ENCODE measurements around the gene TMEM132C.

Gene TMEM132C

GRCh38 chr12:128543971-128544370 is 277.0 kb downstream of the TMEM132C start:
- no peak overlapping the region for H3K14ac ChIP-seq (ENCODE audit: low read length in 2 of 2)
- peak overlapping the region; percentile 5 for H4K8ac ChIP-seq (ENCODE audit: low read length)
- DNase-seq, result no peak
- peaks cover 6% of the 10 kb centered on the region for H3K4me1 ChIP-seq (ENCODE audit: control insufficient read depth, insufficient read depth, low read depth, low read length)
- 81% methylated on average over 24 of the region's 25 CpGs for WGBS
- H2BK120ac ChIP-seq (ENCODE audit: low read depth, low read length), result no peak overlapping the region
- H3K18ac ChIP-seq (ENCODE audit: low read depth in 1 of 2, low read length in 2 of 2), result no peak overlapping the region
- no peak overlapping the region for H2AK5ac ChIP-seq (ENCODE audit: low read length, severe bottlenecking)
- no peaks in the 10 kb centered on the region for H3K79me1 ChIP-seq (replicated peaks; ENCODE audit: low read length, poor library complexity, severe bottlenecking)
- no peak overlapping the region for H3K9ac ChIP-seq (ENCODE audit: low read length)
- no peak overlapping the region for H4K91ac ChIP-seq (ENCODE audit: low read length)
- H3K27ac ChIP-seq (ENCODE audit: low read length, poor library complexity, severe bottlenecking), result no peak overlapping the region
- H3K27me3 ChIP-seq (ENCODE audit: control insufficient read depth in 1 of 2, insufficient read depth in 1 of 2, low read length in 2 of 2), result no peaks in the 10 kb centered on the region
- H2AFZ ChIP-seq (ENCODE audit: low read depth, low read length), result no peak overlapping the region
- H3K4me2 ChIP-seq (ENCODE audit: low read length, poor library complexity, severe bottlenecking), result no peak overlapping the region
- peaks cover 0 to under 1% of the 10 kb centered on the region in 2 experiments for H3K36me3 ChIP-seq (ENCODE audit: control insufficient read depth in 1 of 2, insufficient read depth in 2 of 2, low read depth in 1 of 2, low read length in 2 of 2)
- H3K23ac ChIP-seq (ENCODE audit: low read length in 2 of 2), result no peak overlapping the region
- H3K9me3 ChIP-seq (ENCODE audit: control insufficient read depth, low read length), result no peaks in the 10 kb centered on the region
- no peak overlapping the region for H2BK12ac ChIP-seq (ENCODE audit: low read length in 2 of 2)
- no peak overlapping the region for H2BK15ac ChIP-seq (ENCODE audit: low read depth, poor library complexity, severe bottlenecking)
- no peak overlapping the region for H3K4me3 ChIP-seq (ENCODE audit: insufficient read depth in 1 of 2, low read depth in 1 of 2, low read length in 2 of 2)
- no peak overlapping the region for H3K4ac ChIP-seq (ENCODE audit: low read depth in 1 of 2, low read length in 2 of 2)
- no peak overlapping the region for H2BK5ac ChIP-seq (ENCODE audit: low read depth, low read length, poor library complexity, severe bottlenecking)

DNA sequence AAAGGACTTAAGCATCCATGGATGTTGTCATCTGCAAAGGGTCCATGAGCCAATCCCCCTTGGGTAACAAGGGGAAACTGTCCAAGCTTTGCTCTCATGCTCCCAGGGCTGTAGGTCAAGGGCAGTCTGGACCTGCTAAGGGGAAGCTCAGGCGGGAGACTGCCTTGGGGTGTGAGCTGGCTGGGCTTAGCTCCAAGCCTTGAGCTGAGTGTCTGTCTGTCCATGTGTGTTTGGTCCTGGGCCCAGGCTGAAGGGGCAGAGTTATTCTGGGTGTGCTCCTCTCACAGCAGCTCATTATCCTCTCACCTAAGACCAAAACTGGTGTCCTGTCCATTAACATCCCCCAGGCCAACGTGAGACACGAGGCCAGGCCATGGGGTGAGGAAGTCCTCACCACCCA is 282.0 kb downstream of the TMEM132C start:
- Histone ChIP-seq H3K9me3 (ENCODE audit: control insufficient read depth, low read length) (no peaks in the 10 kb centered on the region), H4K91ac (ENCODE audit: low read length) (no peak overlapping the region), H3K27me3 (ENCODE audit: control insufficient read depth in 1 of 2, insufficient read depth in 1 of 2, low read length in 2 of 2) (peaks cover 0 to 5% of the 10 kb centered on the region in 2 experiments), H2AK5ac (ENCODE audit: low read length, severe bottlenecking) (no peak overlapping the region), H3K4me1 (ENCODE audit: control insufficient read depth, insufficient read depth, low read depth, low read length) (peaks cover 6% of the 10 kb centered on the region), H2BK5ac (ENCODE audit: low read depth, low read length, poor library complexity, severe bottlenecking) (no peak overlapping the region), H4K8ac (ENCODE audit: low read length) (no peak overlapping the region), H3K23ac (ENCODE audit: low read length in 2 of 2) (no peak overlapping the region), H3K27ac (ENCODE audit: low read length, poor library complexity, severe bottlenecking) (no peak overlapping the region), H2AFZ (ENCODE audit: low read depth, low read length) (no peak overlapping the region), H2BK12ac (ENCODE audit: low read length in 2 of 2) (no peak overlapping the region), H3K9ac (ENCODE audit: low read length) (no peak overlapping the region), H3K4ac (ENCODE audit: low read depth in 1 of 2, low read length in 2 of 2) (no peak overlapping the region), H3K4me2 (ENCODE audit: low read length, poor library complexity, severe bottlenecking) (no peak overlapping the region), H3K36me3 (ENCODE audit: control insufficient read depth in 1 of 2, insufficient read depth in 2 of 2, low read depth in 1 of 2, low read length in 2 of 2) (peaks cover 0 to 3% of the 10 kb centered on the region in 2 experiments), H3K4me3 (ENCODE audit: insufficient read depth in 1 of 2, low read depth in 1 of 2, low read length in 2 of 2) (no peak overlapping the region), H3K18ac (ENCODE audit: low read depth in 1 of 2, low read length in 2 of 2) (no peak overlapping the region), H2BK15ac (ENCODE audit: low read depth, poor library complexity, severe bottlenecking) (no peak overlapping the region), H3K79me1 (replicated peaks; ENCODE audit: low read length, poor library complexity, severe bottlenecking) (no peaks in the 10 kb centered on the region), H2BK120ac (ENCODE audit: low read depth, low read length) (no peak overlapping the region), H3K14ac (ENCODE audit: low read length in 2 of 2) (no peak overlapping the region)
- DNase-seq, result no peak
- WGBS, result 76% methylated on average over 3 of the region's 3 CpGs

DNA sequence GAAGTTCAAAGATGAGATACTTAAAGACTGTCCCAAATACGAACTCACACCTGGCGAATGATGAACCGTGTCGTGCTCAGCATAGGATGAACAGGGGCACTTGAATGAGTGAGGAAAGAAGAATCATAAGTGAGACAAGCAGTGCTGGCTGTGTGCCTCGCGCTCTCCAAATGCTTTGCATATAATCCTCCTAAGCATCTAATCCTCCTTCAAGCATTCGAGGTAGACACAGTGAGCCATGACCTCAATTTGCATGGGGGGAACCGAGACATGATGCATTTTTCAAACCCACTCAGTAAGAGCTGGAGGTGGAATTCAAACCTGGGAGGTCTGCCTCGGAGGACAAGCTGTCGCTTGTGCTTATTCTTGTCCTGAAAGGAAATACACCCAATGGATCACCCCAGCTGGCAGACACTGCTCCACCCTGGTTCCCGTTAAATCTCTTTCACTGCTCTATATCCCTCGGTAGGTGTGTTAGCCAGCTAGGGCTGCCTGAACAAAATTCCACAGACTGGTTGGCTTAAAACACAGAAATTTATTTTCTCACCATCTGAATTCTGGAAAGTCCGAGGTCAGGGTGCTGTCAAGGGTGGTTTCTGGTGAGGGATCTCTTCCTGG is 282.7 kb downstream of the TMEM132C start:
- Histone ChIP-seq H2BK120ac (ENCODE audit: low read depth, low read length) (no peak overlapping the region), H3K18ac (ENCODE audit: low read depth in 1 of 2, low read length in 2 of 2) (no peak overlapping the region), H3K4me1 (ENCODE audit: control insufficient read depth, insufficient read depth, low read depth, low read length) (peaks cover 6% of the 10 kb centered on the region), H4K91ac (ENCODE audit: low read length) (no peak overlapping the region), H3K79me1 (replicated peaks; ENCODE audit: low read length, poor library complexity, severe bottlenecking) (no peaks in the 10 kb centered on the region), H2BK15ac (ENCODE audit: low read depth, poor library complexity, severe bottlenecking) (no peak overlapping the region), H3K14ac (ENCODE audit: low read length in 2 of 2) (no peak overlapping the region), H3K4me3 (ENCODE audit: insufficient read depth in 1 of 2, low read depth in 1 of 2, low read length in 2 of 2) (no peak overlapping the region), H4K8ac (ENCODE audit: low read length) (no peak overlapping the region), H2AK5ac (ENCODE audit: low read length, severe bottlenecking) (no peak overlapping the region), H3K36me3 (ENCODE audit: control insufficient read depth in 1 of 2, insufficient read depth in 2 of 2, low read depth in 1 of 2, low read length in 2 of 2) (peaks cover 0 to 3% of the 10 kb centered on the region in 2 experiments), H2BK5ac (ENCODE audit: low read depth, low read length, poor library complexity, severe bottlenecking) (no peak overlapping the region), H2AFZ (ENCODE audit: low read depth, low read length) (no peak overlapping the region), H3K27me3 (ENCODE audit: control insufficient read depth in 1 of 2, insufficient read depth in 1 of 2, low read length in 2 of 2) (peaks cover 0 to 9% of the 10 kb centered on the region in 2 experiments), H3K23ac (ENCODE audit: low read length in 2 of 2) (no peak overlapping the region), H3K4me2 (ENCODE audit: low read length, poor library complexity, severe bottlenecking) (no peak overlapping the region), H3K4ac (ENCODE audit: low read depth in 1 of 2, low read length in 2 of 2) (no peak overlapping the region), H2BK12ac (ENCODE audit: low read length in 2 of 2) (no peak overlapping the region), H3K9ac (ENCODE audit: low read length) (no peak overlapping the region), H3K9me3 (ENCODE audit: control insufficient read depth, low read length) (no peaks in the 10 kb centered on the region), H3K27ac (ENCODE audit: low read length, poor library complexity, severe bottlenecking) (no peak overlapping the region)
- 76% methylated on average over 13 of the region's 13 CpGs for WGBS
- no peak for DNase-seq

DNA sequence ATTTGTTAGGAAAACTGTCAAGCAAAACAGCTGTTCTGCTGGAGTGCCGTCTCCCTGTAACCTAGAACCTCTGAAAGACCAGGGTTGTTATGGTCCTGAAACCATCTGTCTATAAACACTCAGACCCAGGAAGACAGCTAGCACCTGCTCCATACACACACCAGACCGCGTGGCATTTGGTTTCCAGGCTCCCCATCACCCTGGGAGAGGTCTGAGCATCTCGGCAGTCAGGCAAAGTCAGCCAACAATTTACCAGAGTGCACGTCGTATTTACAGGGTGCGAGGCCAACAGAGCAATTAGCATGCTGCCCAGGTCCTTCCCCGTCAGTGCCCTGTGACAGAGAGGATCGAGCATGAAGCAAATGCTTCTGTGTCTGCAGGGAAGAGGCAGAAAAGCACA is 284.3 kb downstream of the TMEM132C start:
- no peak for DNase-seq
- H2AFZ ChIP-seq (ENCODE audit: low read depth, low read length), result no peak overlapping the region
- no peak overlapping the region for H3K14ac ChIP-seq (ENCODE audit: low read length in 2 of 2)
- 61% methylated on average over 9 of the region's 9 CpGs for WGBS
- H3K27me3 ChIP-seq (ENCODE audit: control insufficient read depth in 1 of 2, insufficient read depth in 1 of 2, low read length in 2 of 2), result peaks cover 0 to 11% of the 10 kb centered on the region in 2 experiments
- H3K79me1 ChIP-seq (replicated peaks; ENCODE audit: low read length, poor library complexity, severe bottlenecking), result no peaks in the 10 kb centered on the region
- H3K36me3 ChIP-seq (ENCODE audit: control insufficient read depth in 1 of 2, insufficient read depth in 2 of 2, low read depth in 1 of 2, low read length in 2 of 2), result peaks cover 0 to 3% of the 10 kb centered on the region in 2 experiments
- H4K8ac ChIP-seq (ENCODE audit: low read length), result no peak overlapping the region
- H3K27ac ChIP-seq (ENCODE audit: low read length, poor library complexity, severe bottlenecking), result no peak overlapping the region
- no peak overlapping the region for H3K4me2 ChIP-seq (ENCODE audit: low read length, poor library complexity, severe bottlenecking)
- H2AK5ac ChIP-seq (ENCODE audit: low read length, severe bottlenecking), result no peak overlapping the region
- no peak overlapping the region for H2BK120ac ChIP-seq (ENCODE audit: low read depth, low read length)
- H2BK5ac ChIP-seq (ENCODE audit: low read depth, low read length, poor library complexity, severe bottlenecking), result no peak overlapping the region
- H3K4me1 ChIP-seq (ENCODE audit: control insufficient read depth, insufficient read depth, low read depth, low read length), result peaks cover 6% of the 10 kb centered on the region
- H3K4ac ChIP-seq (ENCODE audit: low read depth in 1 of 2, low read length in 2 of 2), result no peak overlapping the region
- H2BK15ac ChIP-seq (ENCODE audit: low read depth, poor library complexity, severe bottlenecking), result no peak overlapping the region
- no peak overlapping the region for H4K91ac ChIP-seq (ENCODE audit: low read length)
- H3K9ac ChIP-seq (ENCODE audit: low read length), result no peak overlapping the region
- H3K4me3 ChIP-seq (ENCODE audit: insufficient read depth in 1 of 2, low read depth in 1 of 2, low read length in 2 of 2), result no peak overlapping the region
- H2BK12ac ChIP-seq (ENCODE audit: low read length in 2 of 2), result no peak overlapping the region
- H3K23ac ChIP-seq (ENCODE audit: low read length in 2 of 2), result no peak overlapping the region
- no peaks in the 10 kb centered on the region for H3K9me3 ChIP-seq (ENCODE audit: control insufficient read depth, low read length)
- H3K18ac ChIP-seq (ENCODE audit: low read depth in 1 of 2, low read length in 2 of 2), result no peak overlapping the region
